ENCODE measurements around the gene ABCA13.

The ABCA13 gene

DNA sequence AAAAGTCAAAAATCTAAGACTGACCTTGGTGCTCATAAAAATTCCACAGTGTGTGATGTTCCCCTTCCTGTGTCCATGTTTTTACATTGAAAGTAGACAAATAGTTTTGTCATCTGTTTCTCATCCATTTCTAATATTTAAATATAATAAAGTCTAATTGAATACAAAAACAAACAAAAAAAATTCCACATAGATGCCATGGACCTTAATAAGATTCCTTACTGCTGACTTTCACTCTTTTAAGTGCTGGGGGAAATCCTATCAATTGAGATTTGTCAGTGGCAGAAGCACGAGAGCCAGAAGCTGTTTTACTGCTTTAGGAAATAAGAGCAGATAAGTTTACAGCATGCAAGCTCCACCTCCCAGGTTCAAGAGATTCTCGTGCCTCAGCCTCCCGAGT lies 310.0 kb downstream of the ABCA13 start:
- Histone ChIP-seq H3K4me3 (replicated peaks; ENCODE audit: insufficient read depth, low read length) (no peak overlapping the region), H3K27me3 (ENCODE audit: insufficient read depth, poor library complexity, severe bottlenecking) (no peaks in the 10 kb centered on the region), H3K27ac (replicated peaks) (no peak overlapping the region)
- no peak for TF ChIP-seq GABPA (IDR thresholded peaks at IDR 0.05; ENCODE audit: low read depth)
- no peak for TF ChIP-seq CTCF (IDR thresholded peaks at IDR 0.05; ENCODE audit: insufficient read depth, low read length)
- TF ChIP-seq SPI1 (IDR thresholded peaks at IDR 0.05; ENCODE audit: borderline replicate concordance, low read depth) = no peak
- no peak for TF ChIP-seq REST (IDR thresholded peaks at IDR 0.05; ENCODE audit: insufficient replicate concordance, low read depth)
- no peak for DNase-seq (ENCODE audit: low read depth in 1 of 2, low spot score in 1 of 2)

- TF ChIP-seq SPI1 (IDR thresholded peaks at IDR 0.05; ENCODE audit: borderline replicate concordance, low read depth) (no peak), REST (IDR thresholded peaks at IDR 0.05; ENCODE audit: insufficient replicate concordance, low read depth) (no peak), POLR2AphosphoS5 (IDR thresholded peaks at IDR 0.05; ENCODE audit: low read depth) (no peak), GABPA (IDR thresholded peaks at IDR 0.05; ENCODE audit: low read depth) (no peak), CTCF (IDR thresholded peaks at IDR 0.05; ENCODE audit: insufficient read depth, low read length) (no peak)
- no peak overlapping the region for H3K27ac ChIP-seq (replicated peaks)
- no peak for DNase-seq (ENCODE audit: low read depth in 1 of 2, low spot score in 1 of 2)
- no peaks in the 10 kb centered on the region for H3K27me3 ChIP-seq (ENCODE audit: insufficient read depth, poor library complexity, severe bottlenecking)
- no peak overlapping the region for H3K4me3 ChIP-seq (replicated peaks; ENCODE audit: insufficient read depth, low read length)
Observed at GRCh38 chr7:48497521-48497920, 326.3 kb downstream of the ABCA13 start.

- TF ChIP-seq SPI1 (IDR thresholded peaks at IDR 0.05; ENCODE audit: borderline replicate concordance, low read depth) (no peak), REST (IDR thresholded peaks at IDR 0.05; ENCODE audit: insufficient replicate concordance, low read depth) (no peak), POLR2AphosphoS5 (IDR thresholded peaks at IDR 0.05; ENCODE audit: low read depth) (no peak), CTCF (IDR thresholded peaks at IDR 0.05; ENCODE audit: insufficient read depth, low read length) (no peak), GABPA (IDR thresholded peaks at IDR 0.05; ENCODE audit: low read depth) (no peak)
- H3K27me3 ChIP-seq (ENCODE audit: insufficient read depth, poor library complexity, severe bottlenecking) = no peaks in the 10 kb centered on the region
- no peak overlapping the region for H3K4me3 ChIP-seq (replicated peaks; ENCODE audit: insufficient read depth, low read length)
- DNase-seq (ENCODE audit: low read depth in 1 of 2, low spot score in 1 of 2) = no peak
- no peak overlapping the region for H3K27ac ChIP-seq (replicated peaks)
Observed at GRCh38 chr7:48502021-48502420, 330.8 kb downstream of the ABCA13 start.
